Measurements from ENCODE around the gene ZBTB16.

ZBTB16 gene

DNA sequence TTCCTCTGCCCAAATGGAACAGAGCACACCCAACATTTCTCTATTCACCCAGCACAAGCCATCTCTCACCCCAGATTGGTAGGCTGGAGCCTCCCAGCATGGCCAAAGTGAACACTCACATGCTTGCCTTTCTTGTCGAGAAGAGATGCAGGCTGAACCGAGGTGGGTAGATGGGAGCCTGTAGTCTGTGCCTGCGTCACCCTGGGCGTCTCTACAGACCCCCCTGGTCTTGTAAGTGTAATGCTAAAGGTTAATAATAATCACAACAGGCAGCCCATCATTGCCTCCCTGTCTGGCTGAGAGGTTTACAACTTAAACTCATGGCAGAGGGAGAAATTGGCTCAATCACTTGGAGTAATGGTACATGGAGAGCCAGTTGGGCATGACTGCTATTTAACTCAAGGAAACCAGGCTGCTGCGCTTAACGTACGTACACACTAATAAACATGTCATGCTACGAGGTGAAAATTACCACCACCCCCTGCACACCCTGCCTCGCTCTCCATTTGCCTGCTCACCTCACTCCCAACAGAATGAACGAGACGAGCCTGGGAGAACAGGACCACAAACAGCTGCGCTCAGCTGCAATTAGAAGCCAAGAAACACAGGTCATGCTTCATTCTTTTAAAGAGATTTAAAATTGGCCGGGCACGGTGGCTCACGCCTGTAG lies 9.1 kb upstream of the ZBTB16 start:
- Histone ChIP-seq H3K4me1 (ENCODE audit: control insufficient read depth, insufficient read depth, low read length) (no peaks in the 10 kb centered on the region), H3K4me3 (ENCODE audit: low read depth, low read length) (no peak overlapping the region), H3K27ac (ENCODE audit: extremely low read depth, low read depth, low read length) (no peak overlapping the region), H3K9me3 (ENCODE audit: control insufficient read depth, insufficient read depth, low read depth, low read length) (no peaks in the 10 kb centered on the region), H3K36me3 (ENCODE audit: control insufficient read depth in 2 of 2, insufficient read depth in 1 of 2, low read length in 2 of 2) (no peaks in the 10 kb centered on the region)
- TF ChIP-seq ZBTB11 (tag by site-specific recombination; conservative IDR thresholded peaks at IDR 0.05; ENCODE audit: low read depth), result no peak
- CTCF ChIA-PET, result interaction anchor here (0.6 to 1.4 kb wide), 2 partner anchors 211 to 243 kb away, joined by 3 to 4 read pairs; no protein-coding TSS in a partner anchor
- POLR2A ChIA-PET, result no interaction called here

GRCh38 chr11:114051558-114051957 lies 8.0 kb upstream of the ZBTB16 start:
- TF ChIP-seq ZNF114 (tag by site-specific recombination; IDR thresholded peaks at IDR 0.05) (no peak), PRDM4 (tag by site-specific recombination; IDR thresholded peaks at IDR 0.05) (peak; percentile 36; the same call in 1 of the 2 replicates), GFI1B (tag by site-specific recombination; IDR thresholded peaks at IDR 0.05) (no peak)
- TF ChIP-seq, protein P1, sequence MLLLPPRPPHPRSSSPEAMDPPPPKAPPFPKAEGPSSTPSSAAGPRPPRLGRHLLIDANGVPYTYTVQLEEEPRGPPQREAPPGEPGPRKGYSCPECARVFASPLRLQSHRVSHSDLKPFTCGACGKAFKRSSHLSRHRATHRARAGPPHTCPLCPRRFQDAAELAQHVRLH (tag by site-specific recombination; IDR thresholded peaks at IDR 0.05), result no peak
- Histone ChIP-seq H3K27ac (ENCODE audit: extremely low read depth, low read depth, low read length) (no peak overlapping the region), H3K36me3 (ENCODE audit: control insufficient read depth in 2 of 2, insufficient read depth in 1 of 2, low read length in 2 of 2) (no peaks in the 10 kb centered on the region), H3K9me3 (ENCODE audit: control insufficient read depth, insufficient read depth, low read depth, low read length) (no peaks in the 10 kb centered on the region), H3K4me1 (ENCODE audit: control insufficient read depth, insufficient read depth, low read length) (no peaks in the 10 kb centered on the region), H3K4me3 (ENCODE audit: low read depth, low read length) (no peak overlapping the region)
- CTCF ChIA-PET, result interaction anchor here (1.4 kb wide), 2 partner anchors 16 to 210 kb away, joined by 4 read pairs; no protein-coding TSS in a partner anchor
- POLR2A ChIA-PET, result interaction anchor here (1.1 kb wide), 1 partner anchor 11 kb away, joined by 4 read pairs; no protein-coding TSS in a partner anchor

GRCh38 chr11:114052160-114052559 lies 7.4 kb upstream of the ZBTB16 start:
- TF ChIP-seq, protein P2, sequence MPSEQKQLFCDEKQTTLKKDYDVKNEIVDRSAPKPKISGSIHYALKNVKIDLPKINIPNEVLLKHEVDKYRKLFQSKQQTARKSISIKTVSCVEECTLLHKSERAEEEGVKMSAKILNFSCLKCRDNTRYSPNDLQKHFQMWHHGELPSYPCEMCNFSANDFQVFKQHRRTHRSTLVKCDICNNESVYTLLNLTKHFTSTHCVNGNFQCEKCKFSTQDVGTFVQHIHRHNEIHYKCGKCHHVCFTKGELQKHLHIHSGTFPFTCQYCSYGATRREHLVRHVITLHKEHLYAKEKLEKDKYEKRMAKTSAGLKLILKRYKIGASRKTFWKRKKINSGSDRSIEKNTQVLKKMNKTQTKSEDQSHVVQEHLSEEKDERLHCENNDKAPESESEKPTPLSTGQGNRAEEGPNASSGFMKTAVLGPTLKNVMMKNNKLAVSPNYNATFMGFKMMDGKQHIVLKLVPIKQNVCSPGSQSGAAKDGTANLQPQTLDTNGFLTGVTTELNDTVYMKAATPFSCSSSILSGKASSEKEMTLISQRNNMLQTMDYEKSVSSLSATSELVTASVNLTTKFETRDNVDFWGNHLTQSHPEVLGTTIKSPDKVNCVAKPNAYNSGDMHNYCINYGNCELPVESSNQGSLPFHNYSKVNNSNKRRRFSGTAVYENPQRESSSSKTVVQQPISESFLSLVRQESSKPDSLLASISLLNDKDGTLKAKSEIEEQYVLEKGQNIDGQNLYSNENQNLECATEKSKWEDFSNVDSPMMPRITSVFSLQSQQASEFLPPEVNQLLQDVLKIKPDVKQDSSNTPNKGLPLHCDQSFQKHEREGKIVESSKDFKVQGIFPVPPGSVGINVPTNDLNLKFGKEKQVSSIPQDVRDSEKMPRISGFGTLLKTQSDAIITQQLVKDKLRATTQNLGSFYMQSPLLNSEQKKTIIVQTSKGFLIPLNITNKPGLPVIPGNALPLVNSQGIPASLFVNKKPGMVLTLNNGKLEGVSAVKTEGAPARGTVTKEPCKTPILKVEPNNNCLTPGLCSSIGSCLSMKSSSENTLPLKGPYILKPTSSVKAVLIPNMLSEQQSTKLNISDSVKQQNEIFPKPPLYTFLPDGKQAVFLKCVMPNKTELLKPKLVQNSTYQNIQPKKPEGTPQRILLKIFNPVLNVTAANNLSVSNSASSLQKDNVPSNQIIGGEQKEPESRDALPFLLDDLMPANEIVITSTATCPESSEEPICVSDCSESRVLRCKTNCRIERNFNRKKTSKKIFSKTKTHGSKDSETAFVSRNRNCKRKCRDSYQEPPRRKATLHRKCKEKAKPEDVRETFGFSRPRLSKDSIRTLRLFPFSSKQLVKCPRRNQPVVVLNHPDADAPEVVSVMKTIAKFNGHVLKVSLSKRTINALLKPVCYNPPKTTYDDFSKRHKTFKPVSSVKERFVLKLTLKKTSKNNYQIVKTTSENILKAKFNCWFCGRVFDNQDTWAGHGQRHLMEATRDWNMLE (tag by site-specific recombination; conservative IDR thresholded peaks at IDR 0.05; ENCODE audit: low read depth), result no peak
- no peak for TF ChIP-seq WT1 (tag by site-specific recombination; IDR thresholded peaks at IDR 0.05)
- no peak for TF ChIP-seq MEIS1 (CRISPR knock-in tag; IDR thresholded peaks at IDR 0.05; ENCODE audit: borderline replicate concordance)
- no peak for TF ChIP-seq ZSCAN16 (tag by site-specific recombination; IDR thresholded peaks at IDR 0.05)
- TF ChIP-seq TCF7L2 (IDR thresholded peaks at IDR 0.05; ENCODE audit: borderline replicate concordance, low read depth, low read length), result no peak
- no peak for TF ChIP-seq ZNF10 (tag by site-specific recombination; IDR thresholded peaks at IDR 0.05)
- no peak for TF ChIP-seq ZNF621 (tag by site-specific recombination; IDR thresholded peaks at IDR 0.05)
- Histone ChIP-seq H3K4me3 (ENCODE audit: low read depth, low read length) (no peak overlapping the region), H3K4me1 (ENCODE audit: control insufficient read depth, insufficient read depth, low read length) (no peaks in the 10 kb centered on the region), H3K27ac (ENCODE audit: extremely low read depth, low read depth, low read length) (no peak overlapping the region), H3K36me3 (ENCODE audit: control insufficient read depth in 2 of 2, insufficient read depth in 1 of 2, low read length in 2 of 2) (no peaks in the 10 kb centered on the region), H3K9me3 (ENCODE audit: control insufficient read depth, insufficient read depth, low read depth, low read length) (no peaks in the 10 kb centered on the region)
- ChIA-PET CTCF (interaction anchor here (0.6 to 1.4 kb wide), 2 partner anchors 16 to 24 kb away, joined by 3 to 4 read pairs; no protein-coding TSS in a partner anchor), POLR2A (interaction anchor here (0.6 to 1.1 kb wide), 2 partner anchors 11 to 13 kb away, joined by 3 to 4 read pairs; no protein-coding TSS in a partner anchor)

Measured in HEK293 (cell line).